GM21737 (cell line): ENCODE data around the gene MTTP.

Experiments used
- ATAC-seq: cut with Tn5 transposase; IDR thresholded peaks from one replicate; pipeline ENCODE4 v1.9.1; 2021; ENCODE audit warnings: mild to moderate bottlenecking, moderate library complexity; ENCODE audit not compliant: unreplicated experiment

Gene MTTP

DNA sequence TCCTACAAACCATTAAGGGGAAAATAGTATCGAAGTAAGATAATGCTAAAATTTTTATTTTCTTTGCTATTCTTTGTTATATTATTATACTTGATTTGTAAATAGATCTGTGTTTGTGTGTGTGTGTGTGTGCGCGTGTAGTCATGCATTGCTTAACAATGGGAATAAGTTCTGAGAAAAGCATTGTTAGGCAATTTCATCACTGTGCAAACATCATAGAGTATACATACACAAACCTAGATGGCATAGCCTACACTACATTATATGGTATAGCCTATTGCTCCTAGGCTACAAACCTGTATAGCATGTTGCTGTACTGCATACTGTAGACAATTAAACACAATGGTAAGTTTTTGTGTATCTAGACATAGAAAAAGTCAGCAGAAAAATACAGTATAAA, 17.1 kb downstream of the MTTP start:
- no peak for ATAC-seq

DNA sequence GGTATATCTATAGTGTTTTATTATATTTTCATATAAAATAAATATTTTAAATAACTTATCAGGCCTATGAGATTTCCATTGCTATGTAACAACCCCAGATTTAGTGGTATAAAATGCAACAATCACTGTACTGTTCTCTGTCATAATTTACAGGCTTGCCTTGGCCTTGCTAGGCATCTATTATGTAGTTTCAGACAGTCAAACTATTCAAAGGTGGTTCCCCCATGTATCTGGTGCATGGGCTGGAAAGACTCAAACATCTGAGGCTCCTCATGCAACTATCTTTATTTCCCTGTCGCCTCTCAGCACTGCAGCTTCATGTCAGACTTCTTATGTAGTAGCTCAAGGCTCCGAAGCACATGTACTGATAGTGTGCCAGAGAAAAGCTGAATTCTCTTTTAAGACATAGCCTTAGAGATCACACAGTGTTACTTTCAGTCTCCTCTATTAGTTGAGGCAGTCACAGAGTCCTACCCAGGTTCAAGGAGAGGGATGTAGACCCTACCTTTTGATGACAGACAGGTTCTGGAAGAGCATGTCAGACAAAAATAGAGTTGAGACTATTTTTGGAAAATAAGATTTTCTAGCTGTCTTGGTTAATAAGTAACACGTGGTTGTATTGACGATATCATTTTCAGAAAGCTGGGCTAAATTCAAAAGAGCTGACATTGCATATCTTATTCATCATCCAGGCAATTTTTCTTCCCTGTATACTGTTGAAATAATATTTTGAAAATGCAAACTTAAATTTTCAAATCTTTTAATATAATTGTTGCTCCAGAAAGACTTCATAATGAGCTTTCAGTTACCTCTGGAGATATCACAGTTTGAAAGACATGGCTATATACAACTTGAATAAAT, 19.4 kb downstream of the MTTP start:
- ATAC-seq: peak; percentile 64

DNA sequence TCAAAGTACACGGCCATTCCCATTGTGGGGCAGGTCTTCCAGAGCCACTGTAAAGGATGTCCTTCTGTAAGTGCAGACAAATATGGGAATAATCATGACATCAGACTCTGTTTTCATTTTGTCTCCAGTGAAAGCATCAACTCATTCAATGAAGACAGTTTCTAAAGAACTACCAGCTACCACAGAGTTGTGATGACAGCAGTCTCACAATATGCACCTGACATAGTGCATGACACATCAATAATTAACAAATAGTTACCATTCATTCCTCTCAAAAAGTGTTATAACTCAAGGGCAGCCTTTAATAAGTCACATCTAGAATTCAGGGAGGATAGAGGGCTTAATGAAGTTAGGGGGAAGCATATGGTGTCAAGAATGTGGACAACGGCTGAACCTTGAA, 20.2 kb downstream of the MTTP start:
- ATAC-seq: peak; percentile 30

DNA sequence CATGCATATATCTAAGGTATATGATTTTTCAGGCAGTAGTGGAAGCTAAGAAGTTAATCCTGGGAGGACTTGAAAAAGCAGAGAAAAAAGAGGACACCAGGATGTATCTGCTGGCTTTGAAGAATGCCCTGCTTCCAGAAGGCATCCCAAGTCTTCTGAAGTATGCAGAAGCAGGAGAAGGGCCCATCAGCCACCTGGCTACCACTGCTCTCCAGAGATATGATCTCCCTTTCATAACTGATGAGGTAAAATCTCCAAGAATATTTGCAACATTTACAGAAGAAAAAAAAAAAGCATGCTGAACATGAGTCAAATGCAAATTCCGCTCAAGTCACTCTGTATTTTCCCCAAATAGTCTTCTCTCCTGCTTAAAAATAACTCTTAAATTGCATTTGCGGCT, 32.1 kb downstream of the MTTP start:
- ATAC-seq: no peak

DNA sequence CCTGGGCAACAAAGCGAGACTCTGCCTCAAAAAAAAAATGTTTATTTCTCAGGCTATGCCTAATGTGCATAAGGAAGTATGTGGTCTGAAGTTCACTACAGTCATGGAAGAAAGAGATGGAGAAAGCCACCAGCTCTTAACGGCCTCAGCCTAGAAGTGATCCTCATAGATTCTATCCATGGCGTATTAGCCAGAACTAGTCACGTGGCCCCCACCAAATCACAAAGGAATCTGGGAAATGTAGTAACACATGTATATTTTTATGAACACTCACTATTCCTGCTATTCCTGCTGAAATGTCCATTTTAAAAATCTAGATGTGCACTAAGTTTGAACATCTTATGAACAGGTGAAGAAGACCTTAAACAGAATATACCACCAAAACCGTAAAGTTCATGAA, 33.8 kb downstream of the MTTP start:
- no peak for ATAC-seq

DNA sequence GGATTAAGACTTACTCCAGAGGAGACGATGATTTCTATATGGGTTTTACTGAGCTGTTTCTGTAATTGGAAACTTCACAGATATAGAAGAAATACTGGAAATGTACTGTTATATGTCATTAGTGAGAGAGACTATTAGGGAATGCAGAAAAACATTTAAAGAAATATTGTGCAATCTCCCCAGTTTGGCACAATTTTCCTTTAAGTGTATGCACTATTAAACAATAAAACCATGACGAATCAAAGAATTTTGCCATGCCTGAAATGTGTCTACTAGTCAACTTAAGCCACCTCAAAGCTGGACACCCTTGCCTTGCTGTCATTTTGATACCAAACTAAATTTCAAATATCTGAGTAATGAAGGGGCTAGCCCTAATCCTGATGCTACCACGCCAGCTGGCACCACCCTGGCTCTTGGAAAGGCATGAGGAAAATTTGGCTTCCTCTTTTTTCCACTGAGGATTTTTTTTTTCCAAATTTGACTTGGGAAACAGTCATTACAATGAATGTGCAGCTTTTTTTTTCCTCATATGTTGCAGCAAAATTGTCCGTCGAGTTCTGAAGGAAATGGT, 36.1 kb downstream of the MTTP start:
- no peak for ATAC-seq

DNA sequence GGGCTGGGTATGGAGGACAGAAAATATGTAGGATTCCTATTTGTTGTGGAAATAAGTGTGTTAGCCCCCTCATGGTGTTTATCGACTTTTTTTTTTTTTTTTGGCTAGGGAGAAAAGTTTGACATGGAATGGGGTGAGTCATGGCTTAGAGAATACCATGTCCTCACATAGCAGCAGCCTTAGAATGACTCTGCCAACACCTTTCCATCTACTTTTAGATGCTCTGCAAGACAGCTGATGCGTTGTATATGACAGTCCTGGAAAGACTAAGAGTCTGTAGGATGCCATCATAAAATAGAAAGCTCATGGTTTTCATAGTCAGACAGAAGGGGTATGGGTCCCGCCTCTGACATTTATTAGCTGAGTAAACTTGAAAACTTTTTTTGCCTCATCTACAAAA, 37.7 kb downstream of the MTTP start:
- no peak for ATAC-seq

DNA sequence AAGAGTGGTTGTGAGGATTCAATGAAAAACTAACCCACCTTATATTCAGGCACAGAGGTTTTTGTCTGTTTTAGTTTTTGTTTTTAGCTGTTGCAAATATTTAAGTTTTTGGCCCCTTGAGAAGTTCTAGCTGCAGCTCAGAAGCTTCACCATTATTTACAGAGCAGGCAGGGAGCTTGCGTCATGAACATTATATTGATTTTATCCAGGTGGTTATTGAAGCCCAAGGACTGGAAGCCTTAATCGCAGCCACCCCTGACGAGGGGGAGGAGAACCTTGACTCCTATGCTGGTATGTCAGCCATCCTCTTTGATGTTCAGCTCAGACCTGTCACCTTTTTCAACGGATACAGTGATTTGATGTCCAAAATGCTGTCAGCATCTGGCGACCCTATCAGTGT, 38.1 kb downstream of the MTTP start:
- no peak for ATAC-seq

DNA sequence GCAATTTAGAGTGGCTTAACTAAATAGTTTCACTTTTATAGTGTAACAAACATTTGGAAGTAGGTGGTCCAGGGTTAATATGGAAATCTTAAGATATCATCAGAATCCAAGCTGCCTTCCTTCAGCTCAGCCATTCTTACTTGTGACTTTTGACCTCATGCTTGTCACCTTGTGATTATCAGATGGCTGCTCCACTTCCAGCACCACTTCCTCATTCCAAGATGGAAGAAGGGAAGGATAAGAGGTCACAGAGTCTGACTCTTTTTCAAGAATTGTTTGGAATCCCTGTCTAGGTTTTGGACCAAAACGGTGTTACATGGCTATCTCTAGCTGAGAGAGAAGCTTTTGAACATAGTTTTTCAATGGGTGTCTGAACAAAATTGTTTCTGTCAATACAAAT, 39.9 kb downstream of the MTTP start:
- no peak for ATAC-seq

DNA sequence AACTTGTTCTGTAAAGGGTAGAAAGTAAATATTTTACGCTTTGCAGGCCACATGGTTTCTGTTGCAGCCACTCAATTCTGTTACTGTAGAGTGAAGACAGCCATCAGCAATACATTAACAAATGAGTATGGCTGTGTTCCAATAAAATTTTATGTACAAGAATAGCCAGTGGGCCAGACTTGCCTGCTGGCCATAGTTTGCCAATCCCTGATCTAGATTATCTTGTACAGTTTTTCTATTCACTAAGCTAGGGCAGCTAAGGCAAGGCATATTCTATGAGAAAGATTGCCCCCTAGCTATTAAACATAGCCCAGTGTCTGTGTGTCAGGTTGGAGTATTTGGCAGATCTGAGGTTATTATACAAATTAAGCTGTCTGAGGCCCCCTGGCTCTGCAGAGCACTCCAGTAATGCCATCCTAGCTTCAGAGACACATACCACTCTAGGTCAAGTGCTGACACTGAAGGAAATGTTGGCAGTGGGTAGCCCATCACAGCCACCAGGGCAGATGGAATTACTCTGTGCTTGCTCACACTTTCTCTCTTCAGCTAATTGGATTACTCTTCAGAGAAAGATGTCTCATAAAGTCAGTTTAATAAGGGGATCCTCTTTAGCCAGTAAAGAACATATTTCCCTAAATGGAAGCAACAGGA, 40.7 kb downstream of the MTTP start:
- ATAC-seq: no peak

DNA sequence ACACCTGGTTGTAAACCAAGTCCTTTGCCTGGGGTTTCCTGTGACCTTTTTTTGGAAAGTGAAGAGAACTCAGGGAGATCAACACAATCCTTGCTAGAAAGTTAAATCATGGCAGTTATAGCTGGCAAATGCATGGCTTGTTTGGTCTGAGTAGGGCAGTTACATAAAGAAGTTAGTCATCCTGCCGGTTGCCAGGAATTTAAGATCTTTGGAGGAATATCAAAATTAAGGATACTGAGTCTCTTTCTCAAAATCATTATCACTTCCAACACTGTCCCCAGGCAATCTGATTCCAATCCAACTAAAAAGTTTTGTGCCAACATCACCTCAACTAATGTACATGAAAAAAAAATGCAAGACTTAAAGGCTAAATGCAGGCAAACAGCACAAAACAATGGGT, 42.8 kb downstream of the MTTP start:
- no peak for ATAC-seq

DNA sequence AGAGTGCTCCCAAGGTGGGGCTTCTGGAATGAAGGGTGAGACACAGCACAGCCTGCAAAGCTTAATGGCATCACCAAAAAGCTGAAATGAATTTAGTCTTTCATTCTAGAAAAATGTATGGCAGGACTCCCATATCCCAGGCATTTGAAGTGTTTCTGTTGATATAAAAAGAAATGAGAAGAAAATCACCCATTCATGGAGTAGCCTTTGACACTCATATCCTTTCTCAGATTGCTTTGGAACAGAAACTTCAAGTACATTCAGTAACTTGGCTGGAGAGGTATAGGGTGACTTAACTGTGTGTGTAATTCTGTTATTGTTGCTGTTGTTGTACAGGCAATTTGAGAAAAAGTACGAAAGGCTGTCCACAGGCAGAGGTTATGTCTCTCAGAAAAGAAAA, 47.7 kb downstream of the MTTP start:
- ATAC-seq: no peak

DNA sequence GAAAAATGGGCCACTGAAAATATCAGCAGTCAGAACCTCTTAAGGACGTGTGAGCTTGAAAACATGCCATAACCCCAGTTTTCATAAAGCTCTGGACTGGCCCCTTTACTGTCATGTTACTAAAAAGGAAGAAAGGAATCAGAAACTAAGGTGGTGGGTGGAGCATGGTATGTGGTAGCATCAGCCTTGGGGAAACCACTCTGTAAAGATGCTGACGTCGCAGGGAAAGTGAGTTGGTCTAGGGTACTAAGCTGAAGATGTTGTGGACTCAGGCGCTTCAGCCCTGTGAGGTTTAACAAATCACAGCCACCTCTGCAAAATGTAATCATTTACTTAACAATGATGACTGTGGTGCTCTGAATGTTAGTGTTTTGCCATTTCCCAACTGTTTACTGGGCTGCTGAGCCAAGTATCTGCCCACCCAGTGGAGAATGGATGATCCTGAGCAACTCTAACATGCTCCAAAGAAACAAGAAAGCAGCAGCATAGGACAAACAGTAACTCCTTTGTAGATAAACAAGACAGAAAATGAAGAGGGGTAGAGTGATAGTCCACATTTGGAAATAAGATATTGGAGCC, 49.6 kb downstream of the MTTP start:
- no peak for ATAC-seq

DNA sequence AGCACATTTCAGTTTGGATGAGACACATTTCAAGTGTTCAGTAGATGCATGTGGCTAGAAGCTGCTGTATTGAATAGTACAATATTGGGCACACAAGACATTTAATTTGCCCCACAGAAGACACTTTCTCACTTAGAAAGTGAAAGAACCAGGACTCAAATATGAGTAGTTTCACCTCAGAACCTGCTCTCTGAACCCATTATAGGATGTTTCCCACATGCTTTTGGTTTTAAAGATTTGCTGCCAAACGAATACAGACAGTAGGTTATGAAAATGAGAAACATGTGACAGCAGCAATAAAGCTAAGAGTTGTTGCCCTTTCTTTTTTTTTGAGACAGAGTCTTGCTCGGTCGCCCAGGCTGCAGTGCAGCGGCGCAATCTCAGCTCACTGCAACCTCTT, 50.7 kb downstream of the MTTP start:
- no peak for ATAC-seq

DNA sequence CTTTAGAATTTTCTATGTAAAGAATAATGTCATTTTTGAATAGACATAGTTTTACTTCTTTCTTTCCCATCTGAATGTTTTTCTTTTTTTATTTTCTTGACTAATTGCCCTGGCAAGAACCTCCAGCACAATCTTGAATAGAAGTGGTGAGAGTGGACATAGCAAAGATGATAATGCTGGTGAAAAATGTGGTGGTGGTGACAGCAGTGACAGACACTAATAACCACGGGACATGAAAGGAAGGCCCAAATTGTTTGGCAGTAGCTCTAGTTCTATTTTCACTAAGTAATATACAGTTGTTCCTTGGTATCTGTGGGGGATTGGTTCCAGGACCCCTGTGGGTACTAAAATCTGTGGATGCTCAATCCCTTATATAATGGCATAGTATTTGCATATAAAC, 53.4 kb downstream of the MTTP start:
- ATAC-seq: no peak

DNA sequence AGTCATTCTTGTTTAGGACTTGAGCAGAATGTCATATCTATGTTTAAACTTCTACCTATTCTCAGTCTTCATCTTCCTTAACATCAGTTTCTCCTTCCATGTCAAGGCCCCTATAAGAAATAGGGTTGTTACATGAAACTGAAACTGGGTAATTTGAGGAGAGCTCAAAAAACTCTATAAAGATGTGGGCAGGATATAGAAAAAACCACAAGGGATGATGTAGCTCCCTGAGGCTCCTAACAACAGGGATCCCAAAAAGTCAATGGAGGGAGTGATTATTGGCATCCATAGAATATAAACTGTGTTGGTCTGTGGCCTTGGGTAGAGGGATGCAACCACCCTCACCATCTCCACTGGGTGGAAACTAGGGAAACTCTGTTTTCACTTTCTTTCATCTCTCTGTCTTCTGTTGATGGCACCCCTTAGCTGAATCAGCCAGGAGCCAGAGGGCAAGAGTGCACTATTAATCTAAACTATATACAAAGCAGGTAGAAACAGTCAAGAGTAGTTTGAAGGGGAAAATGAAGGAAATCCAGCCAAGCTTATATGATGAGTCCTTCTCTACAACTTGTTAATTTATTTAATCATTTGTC, 55.4 kb downstream of the MTTP start:
- ATAC-seq: no peak

DNA sequence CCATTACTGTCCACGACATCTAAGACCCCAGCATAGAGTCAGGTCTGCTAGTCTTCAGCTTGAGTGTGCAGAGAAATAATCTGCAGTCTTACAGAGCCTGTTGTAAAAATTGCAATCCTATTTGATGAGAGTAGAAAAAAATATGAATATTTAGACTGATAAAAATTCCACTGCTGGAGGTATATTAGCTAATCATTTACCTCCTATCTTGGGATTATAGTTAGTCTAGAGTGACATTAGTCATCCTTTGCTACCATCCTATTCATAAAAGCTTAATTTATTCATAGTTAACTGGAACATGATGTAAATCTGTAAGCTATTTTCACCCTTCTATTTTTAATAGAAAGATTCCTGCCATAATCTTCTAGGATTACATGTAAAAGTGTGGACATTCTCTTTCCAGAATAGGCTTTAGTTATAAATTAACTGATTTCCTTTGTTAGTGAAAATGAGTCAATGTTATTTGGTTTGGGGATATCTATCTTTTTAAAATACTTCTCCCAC, 56.3 kb downstream of the MTTP start:
- no peak for ATAC-seq

DNA sequence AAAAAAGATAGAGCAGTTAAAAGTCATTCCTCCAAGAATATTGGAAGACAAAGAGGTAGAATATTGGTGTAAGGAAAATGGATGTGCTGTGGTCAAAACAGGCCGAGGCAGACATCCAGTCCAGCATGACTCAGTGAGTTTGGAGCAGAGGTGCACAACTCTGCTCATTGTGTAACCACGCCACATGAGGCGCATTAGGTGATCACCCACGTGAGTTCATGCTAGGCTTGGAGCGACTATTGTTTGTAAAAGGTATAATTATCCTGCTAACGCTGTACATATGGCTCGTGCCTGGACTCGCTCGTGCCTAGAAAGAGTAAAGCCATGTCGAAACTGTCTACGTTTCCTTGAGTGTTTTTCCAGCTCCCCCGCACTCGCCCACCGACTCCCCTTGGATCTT, 59.1 kb downstream of the MTTP start:
- no peak for ATAC-seq

DNA sequence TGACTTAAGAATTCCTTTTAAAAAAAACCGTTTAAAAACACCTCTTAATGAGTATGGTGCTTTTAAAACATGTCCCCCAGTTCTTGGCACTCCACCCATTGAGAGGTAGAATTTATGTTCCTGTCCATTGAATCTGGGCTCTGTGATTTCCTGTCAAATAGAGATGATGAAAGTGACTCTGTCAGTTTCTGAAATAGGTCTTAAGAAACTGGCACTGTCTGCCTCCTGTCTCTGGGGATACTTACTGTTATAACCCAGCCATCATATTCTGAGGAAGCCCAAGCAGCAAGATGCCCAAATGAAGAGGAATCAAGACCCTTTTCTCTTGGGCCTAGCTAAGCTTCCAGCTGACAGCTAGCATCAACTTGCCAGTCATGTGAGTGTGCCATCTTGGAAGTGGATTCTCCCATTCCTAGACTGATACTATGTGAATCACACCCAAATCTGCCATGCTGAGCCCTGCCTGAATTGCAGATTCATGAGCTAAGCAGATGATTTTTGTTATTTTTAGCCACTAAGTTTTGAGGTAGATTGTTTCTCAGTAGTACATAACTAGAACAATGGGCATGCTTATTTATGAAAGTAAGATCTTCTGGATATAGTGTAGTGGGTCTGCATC, 60.2 kb downstream of the MTTP start:
- no peak for ATAC-seq

DNA sequence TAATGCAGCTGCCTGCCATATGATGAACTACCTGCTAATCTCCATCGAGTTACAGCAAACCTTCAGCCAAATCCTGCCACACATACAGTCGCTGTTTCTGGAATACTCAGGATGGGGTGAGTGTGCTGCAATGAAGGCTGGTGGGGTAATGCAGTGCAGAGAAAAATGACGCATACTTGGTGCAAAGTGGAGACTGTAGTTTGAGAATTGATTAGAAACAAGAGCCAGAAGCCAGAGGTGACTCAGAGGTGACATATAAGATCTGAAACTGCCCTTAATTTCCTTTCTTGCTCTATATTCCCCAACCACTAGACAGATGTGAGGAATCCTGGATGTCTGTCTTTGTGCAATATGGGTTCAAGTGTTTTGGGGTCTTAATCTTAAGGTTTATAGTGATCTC, 61.0 kb downstream of the MTTP start:
- ATAC-seq: no peak

DNA sequence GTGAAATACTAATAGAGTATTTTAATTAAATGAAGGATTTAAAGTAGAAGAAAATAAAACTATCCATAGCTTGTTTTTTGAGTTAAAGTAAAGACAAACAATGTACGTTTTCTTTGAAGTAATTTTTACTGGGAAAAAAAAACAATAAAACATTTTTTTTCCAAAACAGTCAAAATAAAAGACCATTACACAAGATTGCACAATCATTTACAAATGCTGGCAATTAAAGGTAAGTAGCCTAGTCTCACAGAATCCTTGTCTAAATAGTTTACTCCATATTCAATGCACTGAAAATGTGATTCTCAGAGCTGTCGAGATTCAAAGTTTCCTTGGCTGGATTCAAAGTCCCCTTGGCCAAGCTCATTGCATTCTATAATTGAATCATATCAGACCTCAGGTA, 61.8 kb downstream of the MTTP start:
- ATAC-seq: no peak
